DMS79 treated with DMSO at 0.1 percent for 48 hours (cell line): Measurements from ENCODE around the gene GPN2.

Experiments
- DNase-seq: peaks from one replicate; lab custom pipeline; 2025; lab: John Stamatoyannopoulos, UW

GPN2 gene

DNA sequence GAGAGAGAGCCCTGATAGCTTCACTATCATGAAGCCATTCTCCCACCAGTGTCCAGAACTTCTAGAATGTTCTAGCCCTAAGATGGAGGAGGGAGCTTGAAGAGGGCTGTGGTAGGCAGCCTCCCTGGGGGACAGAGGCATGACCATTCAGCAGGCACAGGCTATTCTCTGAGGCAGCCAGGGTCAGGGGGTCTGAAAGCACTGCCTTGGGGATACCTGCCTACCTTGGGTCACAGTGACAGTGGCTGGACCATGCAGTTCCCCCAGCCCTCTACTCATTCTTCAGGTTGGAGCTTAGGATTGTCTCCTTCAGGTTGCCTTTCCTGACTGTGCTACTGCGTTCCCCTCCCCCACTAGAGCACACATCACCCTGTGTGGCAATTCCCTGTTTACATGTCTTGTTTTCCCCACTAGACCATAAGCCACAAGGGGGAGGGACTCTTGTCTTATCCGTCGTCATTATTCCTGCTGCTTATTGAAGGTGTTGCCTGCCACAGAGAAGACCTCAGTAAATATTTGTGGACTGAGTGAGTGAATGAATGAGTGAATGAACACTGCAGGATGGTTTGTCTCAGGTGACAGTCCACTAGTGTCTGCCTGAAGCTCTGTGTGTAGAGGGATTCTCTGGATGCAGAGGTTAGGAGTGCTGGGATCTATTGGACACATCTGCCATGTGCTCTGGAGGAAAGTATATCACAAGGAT lies 58.4 kb downstream of the GPN2 start:
- no peak for DNase-seq

DNA sequence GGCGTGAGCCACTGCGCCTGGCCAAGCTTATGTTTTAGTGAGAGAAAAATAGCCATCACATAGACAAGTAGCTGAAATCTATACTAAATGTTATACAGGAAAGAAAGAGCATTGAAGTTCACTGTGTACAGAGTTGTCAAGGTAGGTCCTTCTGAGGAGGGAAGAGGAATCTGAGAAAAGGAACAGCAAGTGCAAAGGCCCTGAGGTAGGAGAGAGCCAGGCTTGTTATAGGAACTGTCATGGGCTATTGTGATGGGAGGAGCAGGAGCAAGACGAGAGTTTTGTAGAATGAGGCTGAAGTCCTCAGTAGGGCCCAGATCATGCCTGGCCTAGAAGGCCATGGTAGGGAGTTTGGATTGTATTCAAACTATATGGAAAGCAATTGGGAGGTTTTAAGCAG lies 59.0 kb downstream of the GPN2 start:
- no peak for DNase-seq

- no peak for DNase-seq
These were observed 60.7 kb downstream of the GPN2 start for GRCh38 chr1:26829184-26829911.

DNA sequence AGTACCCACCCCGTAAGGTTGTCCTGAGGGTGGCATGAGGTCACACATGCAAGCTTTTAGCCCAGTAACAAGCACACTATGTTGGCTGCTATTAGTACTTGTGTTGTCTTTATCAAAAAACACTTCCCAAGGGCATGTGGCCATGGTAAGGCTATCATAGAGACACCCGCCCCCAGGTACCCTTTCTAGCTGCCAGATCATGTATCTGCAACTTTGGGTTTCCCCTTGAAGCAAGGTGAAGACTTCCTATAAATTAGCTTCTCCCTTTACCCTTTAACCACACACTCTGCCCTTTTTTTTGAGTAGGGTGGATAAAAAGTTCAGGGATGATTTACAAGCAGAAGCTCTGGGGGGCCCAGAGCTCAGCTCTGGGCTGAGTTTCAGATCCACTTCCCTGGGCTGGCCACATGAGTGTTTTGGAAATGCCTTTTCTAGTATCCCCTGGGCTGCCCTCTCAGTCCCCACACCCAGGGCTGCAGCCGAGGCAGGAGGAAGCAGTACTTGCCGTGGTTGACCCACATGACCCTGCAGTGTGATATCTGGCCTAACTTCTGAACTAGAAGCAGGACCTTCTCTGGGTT lies 61.6 kb downstream of the GPN2 start:
- no peak for DNase-seq

DNA sequence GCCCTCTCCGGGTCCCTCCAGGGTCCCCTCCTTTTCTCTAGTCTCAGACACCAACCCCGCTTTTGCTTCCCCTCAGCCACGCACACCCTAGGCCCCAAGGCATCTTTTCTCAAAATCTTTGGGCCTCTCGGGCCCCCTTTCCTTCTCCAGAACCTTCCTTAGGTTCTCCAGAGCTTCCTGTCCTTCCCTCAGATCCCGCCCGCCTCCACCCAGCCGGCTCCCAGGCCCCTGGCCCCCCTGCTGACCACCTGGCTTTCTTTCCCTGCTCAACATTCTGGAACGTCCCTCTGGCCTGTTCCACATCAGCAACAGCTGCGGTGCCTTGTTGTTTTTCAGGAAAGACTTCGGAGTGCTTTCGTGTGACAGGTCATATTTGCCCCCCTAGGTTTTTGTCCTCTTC lies 62.4 kb downstream of the GPN2 start:
- peak; percentile 16 for DNase-seq

GRCh38 chr1:26827106-26827604 lies 62.9 kb downstream of the GPN2 start:
- DNase-seq = no peak

DNA sequence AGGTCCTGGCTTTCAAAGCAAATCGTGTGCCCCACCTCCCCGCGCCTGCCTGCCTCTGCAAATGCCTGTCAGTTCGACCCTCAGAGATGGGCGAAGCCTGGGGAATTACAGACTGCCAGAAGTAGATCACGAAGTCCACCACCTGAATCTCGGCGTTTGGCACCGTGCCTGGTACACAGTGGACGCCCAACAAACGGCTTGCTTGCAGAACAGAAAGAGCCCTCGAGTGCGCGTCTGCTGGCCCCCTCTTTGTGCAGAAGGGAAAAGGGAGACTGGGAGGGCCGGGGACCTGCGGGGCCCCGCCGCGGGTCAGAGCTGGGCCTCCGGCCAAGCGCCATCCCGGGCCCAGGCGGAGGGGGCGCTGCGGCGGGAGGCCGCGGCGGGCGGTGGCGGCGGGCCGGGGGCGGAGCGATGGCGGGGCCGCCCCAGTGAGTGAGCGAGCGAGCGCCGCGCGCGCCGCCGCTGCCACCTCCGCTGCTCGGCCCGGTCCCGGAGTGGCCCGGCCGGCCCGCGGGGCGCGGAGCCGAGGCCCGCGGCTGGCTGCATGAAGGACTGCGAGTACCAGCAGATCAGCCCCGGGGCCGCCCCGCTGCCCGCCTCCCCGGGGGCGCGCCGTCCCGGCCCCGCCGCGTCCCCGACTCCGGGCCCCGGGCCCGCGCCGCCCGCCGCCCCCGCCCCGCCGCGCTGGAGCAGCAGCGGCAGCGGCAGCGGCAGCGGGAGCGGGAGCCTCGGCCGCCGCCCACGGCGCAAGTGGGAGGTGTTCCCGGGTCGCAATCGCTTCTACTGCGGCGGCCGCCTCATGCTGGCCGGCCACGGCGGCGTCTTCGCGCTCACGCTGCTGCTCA lies 63.6 kb downstream of the GPN2 start, which contains the start of gene ZDHHC18:
ZDHHC18 (plus strand) TSS at position 428 of the 845 bp plus-strand sequence; CDS start at position 545, 117 bp downstream.
- peak; percentile 54 for DNase-seq
